ENCODE measurements around the gene MYMK.

DNA sequence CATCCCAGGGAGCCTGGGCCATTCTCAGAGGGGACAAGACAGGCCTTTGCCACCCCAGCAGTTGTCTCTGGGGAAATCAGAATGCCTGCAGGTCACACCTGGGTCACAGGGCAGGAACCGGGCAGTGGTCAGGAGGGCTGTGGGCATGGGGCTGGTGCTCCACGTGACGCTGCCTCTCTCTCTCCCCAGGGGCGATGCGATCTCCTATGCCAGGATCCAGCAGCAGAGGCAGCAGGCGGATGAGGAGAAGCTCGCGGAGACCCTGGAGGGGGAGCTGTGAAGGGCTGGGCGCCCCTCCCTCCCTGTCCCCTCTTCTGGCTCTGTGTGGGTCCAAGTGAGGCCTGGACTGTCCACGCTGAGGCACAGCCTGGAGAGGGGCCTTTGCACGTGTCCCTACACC, 56.4 kb downstream of the MYMK start:
- TF ChIP-seq JUND (IDR thresholded peaks at IDR 0.05; ENCODE audit: low read length) (no peak), POLR2A (IDR thresholded peaks at IDR 0.05; ENCODE audit: control extremely low read depth in 1 of 2, low read depth in 2 of 2, low read length in 2 of 2) (no peak), SUZ12 (IDR thresholded peaks at IDR 0.05; ENCODE audit: low read length) (no peak), EZH2 (IDR thresholded peaks at IDR 0.05; ENCODE audit: low read depth, low read length, severe bottlenecking) (no peak), TCF12 (IDR thresholded peaks at IDR 0.05; ENCODE audit: low read depth, low read length) (no peak)
- TF ChIP-seq, protein P1, sequence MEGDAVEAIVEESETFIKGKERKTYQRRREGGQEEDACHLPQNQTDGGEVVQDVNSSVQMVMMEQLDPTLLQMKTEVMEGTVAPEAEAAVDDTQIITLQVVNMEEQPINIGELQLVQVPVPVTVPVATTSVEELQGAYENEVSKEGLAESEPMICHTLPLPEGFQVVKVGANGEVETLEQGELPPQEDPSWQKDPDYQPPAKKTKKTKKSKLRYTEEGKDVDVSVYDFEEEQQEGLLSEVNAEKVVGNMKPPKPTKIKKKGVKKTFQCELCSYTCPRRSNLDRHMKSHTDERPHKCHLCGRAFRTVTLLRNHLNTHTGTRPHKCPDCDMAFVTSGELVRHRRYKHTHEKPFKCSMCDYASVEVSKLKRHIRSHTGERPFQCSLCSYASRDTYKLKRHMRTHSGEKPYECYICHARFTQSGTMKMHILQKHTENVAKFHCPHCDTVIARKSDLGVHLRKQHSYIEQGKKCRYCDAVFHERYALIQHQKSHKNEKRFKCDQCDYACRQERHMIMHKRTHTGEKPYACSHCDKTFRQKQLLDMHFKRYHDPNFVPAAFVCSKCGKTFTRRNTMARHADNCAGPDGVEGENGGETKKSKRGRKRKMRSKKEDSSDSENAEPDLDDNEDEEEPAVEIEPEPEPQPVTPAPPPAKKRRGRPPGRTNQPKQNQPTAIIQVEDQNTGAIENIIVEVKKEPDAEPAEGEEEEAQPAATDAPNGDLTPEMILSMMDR (IDR thresholded peaks at IDR 0.05; ENCODE audit: control extremely low read depth in 1 of 3, insufficient read depth in 1 of 3, low read depth in 1 of 3, low read length in 3 of 3): no peak
